GM12891 (cell line): Measurements from ENCODE around the gene CYP17A1.

Source experiments
- DNase-seq: peaks from one replicate; pipeline ENCODE4 v3.0.0; 2011; ENCODE audit warnings: low spot score; ENCODE audit not compliant: insufficient read length
- FAIRE-seq: peaks from 2 replicates; lab custom pipeline; 2011; peaks lifted over from hg19 to GRCh38; lab: Jason Lieb, UNC
- PAX5 ChIP-seq: IDR thresholded peaks from 2 replicates; pipeline ENCODE4 v1.6.1; 2011; ENCODE audit warnings: low read length, moderate library complexity, mild to moderate bottlenecking; ENCODE audit not compliant: insufficient read depth, severe bottlenecking
- POLR2A ChIP-seq: IDR thresholded peaks from 2 replicates; pipeline ENCODE4 v1.6.1; 2011; ENCODE audit warnings: low read depth, low read length, control low read depth
- POLR2AphosphoS5 ChIP-seq: IDR thresholded peaks from 2 replicates; pipeline ENCODE4 v1.6.1; 2011; ENCODE audit warnings: low read depth, low read length, control low read depth
- POU2F2 ChIP-seq: IDR thresholded peaks from 2 replicates; pipeline ENCODE4 v1.6.1; 2011; ENCODE audit warnings: low read depth, mild to moderate bottlenecking, control low read depth, low read length, moderate library complexity
- SPI1 ChIP-seq: IDR thresholded peaks from 2 replicates; pipeline ENCODE4 v1.6.1; 2011; ENCODE audit warnings: low read depth, low read length, control low read depth
- TAF1 ChIP-seq: IDR thresholded peaks from 2 replicates; pipeline ENCODE4 v1.6.1; 2011; ENCODE audit warnings: low read depth, low read length, control low read depth

The CYP17A1 gene

GRCh38 chr10:102791754-102792395, 45.3 kb downstream of the CYP17A1 start:
- FAIRE-seq (no peak), DNase-seq (no peak)
- no peak for TF ChIP-seq TAF1
- TF ChIP-seq SPI1 = no peak
- no peak for TF ChIP-seq PAX5
- TF ChIP-seq POLR2AphosphoS5 = no peak
- TF ChIP-seq POLR2A = no peak
- TF ChIP-seq POU2F2 = no peak

GRCh38 chr10:102785818-102786217, 51.4 kb downstream of the CYP17A1 start:
- FAIRE-seq (no peak), DNase-seq (no peak)
- TF ChIP-seq SPI1 (no peak), POLR2AphosphoS5 (no peak), POU2F2 (no peak), TAF1 (no peak)

GRCh38 chr10:102783568-102783967, 53.6 kb downstream of the CYP17A1 start:
- TF ChIP-seq TAF1 = no peak
- no peak for TF ChIP-seq POLR2AphosphoS5
- TF ChIP-seq POLR2A = no peak
- no peak for TF ChIP-seq SPI1
- TF ChIP-seq PAX5 = no peak
- no peak for TF ChIP-seq POU2F2
- FAIRE-seq (no peak), DNase-seq (no peak)

- TF ChIP-seq POLR2A (no peak), POU2F2 (no peak), SPI1 (no peak), TAF1 (no peak), PAX5 (no peak)
- FAIRE-seq = no peak
- no peak for DNase-seq
Observed at GRCh38 chr10:102782673-102783551, 54.3 kb downstream of the CYP17A1 start.

GRCh38 chr10:102781921-102782557, 55.2 kb downstream of the CYP17A1 start:
- FAIRE-seq = no peak
- TF ChIP-seq TAF1 = no peak
- TF ChIP-seq PAX5 = no peak
- TF ChIP-seq SPI1 = no peak
- no peak for TF ChIP-seq POLR2A
- no peak for TF ChIP-seq POLR2AphosphoS5
- no peak for TF ChIP-seq POU2F2
- no peak for DNase-seq

- TF ChIP-seq POLR2AphosphoS5 (no peak), SPI1 (no peak), POU2F2 (no peak), TAF1 (no peak), PAX5 (no peak), POLR2A (no peak)
- FAIRE-seq (no peak), DNase-seq (no peak)
Observed at GRCh38 chr10:102781090-102781920, 55.9 kb downstream of the CYP17A1 start.
